HEK293 (cell line): Measurements from ENCODE around the gene SULT2B1.
"Not testable (repeated sequence)": the region's sequence is repeated elsewhere in the genome, so short reads cannot be mapped to it uniquely, and the experiment has no call there.

Experiments
- CTCF ChIA-PET: fragments of 350-600 bp; formaldehyde crosslinking; extraction: SDS; loops from one replicate; lab custom pipeline; 2021; ENCODE audit warnings: antibody characterized with exemption; lab: Yijun Ruan, JAX
- POLR2A ChIA-PET: fragments of 300-600 bp; formaldehyde crosslinking; extraction: SDS; loops from one replicate; lab custom pipeline; 2020; ENCODE audit warnings: antibody characterized with exemption, inconsistent platforms; lab: Yijun Ruan, JAX
- H3K27ac ChIP-seq: fragments of 200-500 bp; sonication (Bioruptor generic); 2 replicates; pipeline ENCODE4 v1.5.1; 2014; ENCODE audit warnings: low read depth, low read length, control low read depth, inconsistent platforms; ENCODE audit errors: extremely low read depth
- H3K36me3 ChIP-seq, 2 experiments: fragments of 200-500 bp in 1 of 2; sonication (Bioruptor generic) in 1 of 2; 1 replicate in 1 of 2; 2 replicates in 1 of 2; pipeline ENCODE4 v1.5.1; 2014 to 2017; ENCODE audit warnings: inconsistent platforms in 2 of 2, low read length in 2 of 2; ENCODE audit not compliant: control insufficient read depth in 2 of 2, insufficient read depth in 1 of 2
- H3K4me1 ChIP-seq: fragments of 200-500 bp; sonication (Bioruptor generic); 2 replicates; pipeline ENCODE4 v1.5.1; 2014; ENCODE audit warnings: mild to moderate bottlenecking, low read length, inconsistent platforms; ENCODE audit not compliant: control insufficient read depth, insufficient read depth
- H3K4me3 ChIP-seq: 2 replicates; pipeline ENCODE4 v1.5.1; 2011; ENCODE audit warnings: low read depth, mild to moderate bottlenecking, control low read depth, low read length, moderate library complexity
- H3K9me3 ChIP-seq: fragments of 200-500 bp; sonication (Bioruptor generic); 2 replicates; pipeline ENCODE4 v1.5.1; 2014; ENCODE audit warnings: low read depth, low read length, inconsistent platforms; ENCODE audit not compliant: control insufficient read depth, insufficient read depth
- CTCF ChIP-seq: fragments of 450-650 bp; formaldehyde crosslinking; IDR thresholded peaks from 2 replicates; pipeline ENCODE4 v1.5.1; 2016; ENCODE audit warnings: missing biosample characterization, missing genetic modification characterization
- KLF8 ChIP-seq: fragments of 450-650 bp; formaldehyde crosslinking; IDR thresholded peaks from 2 replicates; pipeline ENCODE4 v1.5.1; 2016; ENCODE audit warnings: missing biosample characterization, missing genetic modification characterization
- TCF7L2 ChIP-seq: IDR thresholded peaks from 2 replicates; pipeline ENCODE4 v1.6.1; 2011; ENCODE audit warnings: low read depth, mild to moderate bottlenecking, inconsistent platforms, low read length, moderate library complexity, borderline replicate concordance
- TRIM28 ChIP-seq: IDR thresholded peaks from 2 replicates; pipeline ENCODE4 v1.6.1; 2011; ENCODE audit warnings: low read length, control low read depth, borderline replicate concordance
- ZBTB49 ChIP-seq: fragments of 450-650 bp; formaldehyde crosslinking; IDR thresholded peaks from 2 replicates; pipeline ENCODE4 v1.5.1; 2016; ENCODE audit warnings: missing biosample characterization, missing genetic modification characterization, low read depth
- ZFHX2 ChIP-seq: fragments of 450-650 bp; formaldehyde crosslinking; conservative IDR thresholded peaks from 2 replicates; pipeline ENCODE4 v1.5.1; 2016; ENCODE audit warnings: missing biosample characterization, missing genetic modification characterization
- ZFP37 ChIP-seq: fragments of 450-650 bp; formaldehyde crosslinking; IDR thresholded peaks from 2 replicates; pipeline ENCODE4 v1.5.1; 2016; ENCODE audit warnings: missing biosample characterization, missing genetic modification characterization
- ZNF155 ChIP-seq: fragments of 450-650 bp; formaldehyde crosslinking; IDR thresholded peaks from 2 replicates; pipeline ENCODE4 v1.5.1; 2016; ENCODE audit warnings: missing biosample characterization, missing genetic modification characterization
- ZNF184 ChIP-seq: fragments of 450-650 bp; IDR thresholded peaks from 2 replicates; pipeline ENCODE4 v1.5.1; 2018; ENCODE audit warnings: missing biosample characterization, mild to moderate bottlenecking, missing genetic modification characterization
- ZNF266 ChIP-seq: fragments of 450-650 bp; formaldehyde crosslinking; IDR thresholded peaks from 2 replicates; pipeline ENCODE4 v1.5.1; 2016; ENCODE audit warnings: missing biosample characterization, missing genetic modification characterization, low read depth
- ZNF274 ChIP-seq, 2 experiments: fragments of 200-500 bp in 1 of 2; fragments of 450-650 bp in 1 of 2; sonication (Bioruptor generic) in 1 of 2; formaldehyde crosslinking in 1 of 2; IDR thresholded peaks; 2 replicates each; pipeline versions ENCODE4 v1.5.1 to v1.6.1; 2014 to 2016; ENCODE audit warnings: borderline replicate concordance in 1 of 2, inconsistent platforms in 1 of 2, low read length in 1 of 2, missing biosample characterization in 1 of 2, missing genetic modification characterization in 1 of 2
- ZNF433 ChIP-seq: fragments of 450-650 bp; formaldehyde crosslinking; IDR thresholded peaks from 2 replicates; pipeline ENCODE4 v1.5.1; 2016; ENCODE audit warnings: missing biosample characterization, missing genetic modification characterization, low read depth
- TF ChIP-seq, protein P1 (sequence below): fragments of 450-650 bp; formaldehyde crosslinking; IDR thresholded peaks from 2 replicates; pipeline ENCODE4 v1.5.1; 2016; ENCODE audit warnings: missing biosample characterization, missing genetic modification characterization

Gene SULT2B1

DNA sequence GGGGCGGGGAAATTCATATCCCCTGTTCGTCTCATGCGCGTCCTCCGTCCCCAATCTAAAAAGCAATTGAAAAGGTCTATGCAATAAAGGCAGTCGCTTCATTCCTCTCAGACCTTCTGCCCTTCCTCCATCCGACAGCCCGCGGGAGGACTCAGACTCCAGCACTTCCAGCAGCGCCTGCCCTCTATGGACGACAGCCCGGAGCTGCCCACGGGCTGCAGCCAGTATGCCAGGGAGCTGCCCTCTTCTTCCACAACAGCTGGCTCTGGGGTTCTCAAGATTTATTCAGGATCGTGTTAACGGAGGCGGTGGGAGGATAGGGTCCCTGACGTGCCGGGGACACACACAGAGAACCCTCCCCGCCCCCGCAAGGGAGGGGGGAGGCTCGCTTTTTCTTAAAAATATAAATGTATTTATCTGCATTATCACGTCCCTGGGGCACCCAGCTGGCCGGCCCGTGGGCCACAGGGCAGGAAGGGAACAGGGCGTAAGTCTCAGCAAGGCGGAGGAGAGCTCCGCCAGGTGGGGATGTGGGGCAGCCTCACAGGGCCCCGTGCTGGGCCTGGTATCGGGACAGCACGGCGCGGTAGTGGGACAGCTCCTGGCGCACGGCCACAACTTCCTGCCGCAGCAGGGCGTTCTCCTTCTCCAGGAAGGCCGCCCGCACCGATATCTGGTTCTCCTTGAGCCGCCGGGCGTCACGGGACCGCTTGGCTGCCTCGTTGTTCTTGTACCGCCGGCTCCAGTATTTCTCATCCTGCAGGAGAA is 78.5 kb downstream of the SULT2B1 start:
- TF ChIP-seq CTCF (no peak), ZNF266 (tag by site-specific recombination) (no peak), TCF7L2 (no peak), ZNF155 (tag by site-specific recombination) (no peak), TRIM28 (no peak), ZNF184 (tag by site-specific recombination) (no peak)
- TF ChIP-seq, protein P1, sequence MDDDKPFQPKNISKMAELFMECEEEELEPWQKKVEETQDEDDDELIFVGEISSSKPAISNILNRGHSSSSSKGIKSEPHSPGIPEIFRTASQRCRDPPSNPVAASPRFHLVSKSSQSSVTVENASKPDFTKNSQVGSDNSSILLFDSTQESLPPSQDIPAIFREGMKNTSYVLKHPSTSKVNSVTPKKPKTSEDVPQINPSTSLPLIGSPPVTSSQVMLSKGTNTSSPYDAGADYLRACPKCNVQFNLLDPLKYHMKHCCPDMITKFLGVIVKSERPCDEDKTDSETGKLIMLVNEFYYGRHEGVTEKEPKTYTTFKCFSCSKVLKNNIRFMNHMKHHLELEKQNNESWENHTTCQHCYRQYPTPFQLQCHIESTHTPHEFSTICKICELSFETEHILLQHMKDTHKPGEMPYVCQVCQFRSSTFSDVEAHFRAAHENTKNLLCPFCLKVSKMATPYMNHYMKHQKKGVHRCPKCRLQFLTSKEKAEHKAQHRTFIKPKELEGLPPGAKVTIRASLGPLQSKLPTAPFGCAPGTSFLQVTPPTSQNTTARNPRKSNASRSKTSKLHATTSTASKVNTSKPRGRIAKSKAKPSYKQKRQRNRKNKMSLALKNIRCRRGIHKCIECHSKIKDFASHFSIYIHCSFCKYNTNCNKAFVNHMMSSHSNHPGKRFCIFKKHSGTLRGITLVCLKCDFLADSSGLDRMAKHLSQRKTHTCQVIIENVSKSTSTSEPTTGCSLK (tag by site-specific recombination) = no peak
- TF ChIP-seq, all 188 proteins: peak for 0
- H3K4me1 ChIP-seq = peaks cover 14% of the 10 kb centered on the region
- H3K36me3 ChIP-seq = peaks cover 8 to 52% of the 10 kb centered on the region in 2 experiments; a peak in 2 of 3 replicates
- POLR2A ChIA-PET = interaction anchor here (1.0 to 8.1 kb wide), 5 partner anchors 9 to 21 kb away, joined by 3 to 97 read pairs (median 4); partner anchors contain the start of genes FAM83E, RPL18 and SPHK2
- no peak overlapping the region for H3K27ac ChIP-seq
- CTCF ChIA-PET = interaction anchor here (0.5 to 0.6 kb wide), 2 partner anchors 7 to 22 kb away, joined by 3 read pairs; no protein-coding TSS in a partner anchor
- H3K9me3 ChIP-seq = no peaks in the 10 kb centered on the region
- no peak overlapping the region for H3K4me3 ChIP-seq

- TF ChIP-seq ZNF266 (tag by site-specific recombination) (no peak), ZFP37 (tag by site-specific recombination) (no peak), ZNF433 (tag by site-specific recombination) (no peak), ZNF274 (IDR thresholded peaks at IDR 0.05; ENCODE audit: low read length) (no peak), ZNF274 (tag by site-specific recombination; IDR thresholded peaks at IDR 0.05; ENCODE audit: borderline replicate concordance) (no peak), KLF8 (tag by site-specific recombination) (no peak), ZBTB49 (tag by site-specific recombination) (no peak)
- TF ChIP-seq, all 188 proteins: peak for 0
- H3K27ac ChIP-seq = no peak overlapping the region
- POLR2A ChIA-PET = interaction anchor here (0.7 to 8.1 kb wide), 4 partner anchors 12 to 161 kb away, joined by 3 to 97 read pairs (median 4); partner anchors contain the start of genes RPL18 and SPHK2
- H3K9me3 ChIP-seq = no peaks in the 10 kb centered on the region
- CTCF ChIA-PET = no interaction called here
- H3K36me3 ChIP-seq = peaks cover 8 to 47% of the 10 kb centered on the region in 2 experiments; a peak in 2 of 3 replicates
- peaks cover 19% of the 10 kb centered on the region for H3K4me1 ChIP-seq
- H3K4me3 ChIP-seq = no peak overlapping the region
Observed at GRCh38 chr19:48631225-48631624, 79.3 kb downstream of the SULT2B1 start.

- POLR2A ChIA-PET = interaction anchor here (0.6 to 8.1 kb wide), 5 partner anchors 9 to 424 kb away, joined by 3 to 97 read pairs (median 4); partner anchors contain the start of genes FAM83E, RPL18 and SPHK2
- TF ChIP-seq ZFHX2 (tag by site-specific recombination) = peak; percentile 38
- H3K9me3 ChIP-seq, H3K4me3 ChIP-seq: not testable (repeated sequence)
- Histone ChIP-seq H3K4me1 (peaks cover 23% of the 10 kb centered on the region), H3K27ac (0 out of 2 replicates have a peak overlapping the region, but pooled peaks have one; percentile 14), H3K36me3 (peaks cover 8 to 42% of the 10 kb centered on the region in 2 experiments; a peak in 2 of 3 replicates)
- CTCF ChIA-PET = interaction anchor here (1.6 kb wide), 1 partner anchor 13 kb away, joined by 4 read pairs; the partner anchor contains the start of gene CA11
Observed at GRCh38 chr19:48632286-48632685, 80.3 kb downstream of the SULT2B1 start.
